ENCODE measurements around the gene ATG9B.

DNA sequence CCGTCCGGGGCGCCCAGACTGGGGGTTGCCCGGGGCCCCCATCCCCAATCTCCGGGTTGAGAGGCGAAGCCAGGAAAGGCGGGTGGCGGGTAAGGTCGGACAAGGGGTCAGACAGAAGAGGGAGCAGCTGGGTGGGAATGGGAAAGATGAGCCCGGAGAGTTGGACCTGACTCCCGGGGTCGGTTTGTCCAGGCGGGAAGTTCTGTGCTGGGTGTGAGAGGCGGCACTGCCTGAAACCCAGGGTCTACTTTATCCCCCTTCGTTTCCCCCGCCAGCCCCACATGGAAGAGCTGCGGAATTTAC, 35.8 kb upstream of the ATG9B start:
- TF ChIP-seq EZH2 (IDR thresholded peaks at IDR 0.05; ENCODE audit: borderline replicate concordance) (no peak), EZH2phosphoT487 (IDR thresholded peaks at IDR 0.05; ENCODE audit: low read depth, severe bottlenecking, unreplicated experiment) (no peak)
- TF ChIP-seq, protein P1, sequence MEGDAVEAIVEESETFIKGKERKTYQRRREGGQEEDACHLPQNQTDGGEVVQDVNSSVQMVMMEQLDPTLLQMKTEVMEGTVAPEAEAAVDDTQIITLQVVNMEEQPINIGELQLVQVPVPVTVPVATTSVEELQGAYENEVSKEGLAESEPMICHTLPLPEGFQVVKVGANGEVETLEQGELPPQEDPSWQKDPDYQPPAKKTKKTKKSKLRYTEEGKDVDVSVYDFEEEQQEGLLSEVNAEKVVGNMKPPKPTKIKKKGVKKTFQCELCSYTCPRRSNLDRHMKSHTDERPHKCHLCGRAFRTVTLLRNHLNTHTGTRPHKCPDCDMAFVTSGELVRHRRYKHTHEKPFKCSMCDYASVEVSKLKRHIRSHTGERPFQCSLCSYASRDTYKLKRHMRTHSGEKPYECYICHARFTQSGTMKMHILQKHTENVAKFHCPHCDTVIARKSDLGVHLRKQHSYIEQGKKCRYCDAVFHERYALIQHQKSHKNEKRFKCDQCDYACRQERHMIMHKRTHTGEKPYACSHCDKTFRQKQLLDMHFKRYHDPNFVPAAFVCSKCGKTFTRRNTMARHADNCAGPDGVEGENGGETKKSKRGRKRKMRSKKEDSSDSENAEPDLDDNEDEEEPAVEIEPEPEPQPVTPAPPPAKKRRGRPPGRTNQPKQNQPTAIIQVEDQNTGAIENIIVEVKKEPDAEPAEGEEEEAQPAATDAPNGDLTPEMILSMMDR (IDR thresholded peaks at IDR 0.05; ENCODE audit: poor library complexity), result no peak
